ENCODE measurements around the gene NOX5.

- no peak for TF ChIP-seq CTCF (IDR thresholded peaks at IDR 0.05)
- TF ChIP-seq POLR2A (IDR thresholded peaks at IDR 0.05) = no peak
Observed at GRCh38 chr15:69049976-69050375, 35.5 kb downstream of the NOX5 start.

Data from esophagus squamous epithelium (tissue), 4 donors.